ENCODE data around the gene KRT33A.

DNA sequence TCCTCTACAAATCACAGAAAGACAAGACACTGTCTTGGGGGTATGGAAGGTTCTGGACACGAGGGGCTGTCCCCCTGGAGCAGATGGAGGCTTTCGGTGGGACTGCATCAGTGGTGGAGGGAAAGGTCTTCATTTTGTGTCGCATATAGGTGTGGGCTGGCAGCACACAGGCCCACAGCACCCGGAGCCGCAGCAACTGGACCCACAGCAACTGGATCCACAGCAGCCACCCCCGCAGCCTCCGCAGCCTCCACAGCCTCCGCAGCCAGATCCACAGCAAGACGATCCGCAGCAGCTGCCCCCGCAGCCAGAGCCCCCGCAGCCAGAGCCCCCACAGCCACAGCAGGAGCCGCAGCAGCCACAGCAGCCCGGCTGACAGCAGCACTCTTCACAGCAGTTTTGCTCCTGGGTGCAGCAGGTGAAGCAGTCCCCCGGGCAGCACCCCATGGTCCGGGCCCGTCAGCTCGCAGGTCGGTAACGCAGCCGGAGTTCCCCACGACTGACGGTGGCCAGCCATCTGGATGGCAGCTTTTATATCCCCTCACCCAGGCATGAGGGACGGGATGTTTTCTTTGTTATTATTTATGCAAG, 35.3 kb downstream of the KRT33A start, which contains the start of gene KRTAP17-1:
- no peak for TF ChIP-seq EZH2 (IDR thresholded peaks at IDR 0.05; ENCODE audit: borderline replicate concordance, low read depth, low read length, poor library complexity, severe bottlenecking)
- no peak for TF ChIP-seq CTCF (conservative IDR thresholded peaks at IDR 0.05; ENCODE audit: low read depth, low read length)
